Measurements from ENCODE around the gene PLD2. TPM values are rescaled to one million over a fixed set of nuclear protein-coding genes. Genes with fewer than 3 reads are reported as not detected.

The PLD2 gene
- total RNA-seq, 1 donor = 19.9 TPM

GRCh38 chr17:4785311-4786105 is 21.4 kb upstream of the PLD2 start:
- H3K4me3 ChIP-seq (ENCODE audit: insufficient read depth, low read length) = peak overlapping the region; percentile 62
- no peaks in the 10 kb centered on the region for H4K20me1 ChIP-seq (ENCODE audit: insufficient read depth, low read length)
- H3K4me1 ChIP-seq (ENCODE audit: insufficient read depth, low read length) = peaks cover 28% of the 10 kb centered on the region
- no peaks in the 10 kb centered on the region for H3K9me3 ChIP-seq (ENCODE audit: low read depth, low read length)
- H2AFZ ChIP-seq (ENCODE audit: low read length) = peak overlapping the region; percentile 78
- no peak for DNase-seq (ENCODE audit: insufficient read length, low spot score, missing footprints)
- TF ChIP-seq, protein P1, sequence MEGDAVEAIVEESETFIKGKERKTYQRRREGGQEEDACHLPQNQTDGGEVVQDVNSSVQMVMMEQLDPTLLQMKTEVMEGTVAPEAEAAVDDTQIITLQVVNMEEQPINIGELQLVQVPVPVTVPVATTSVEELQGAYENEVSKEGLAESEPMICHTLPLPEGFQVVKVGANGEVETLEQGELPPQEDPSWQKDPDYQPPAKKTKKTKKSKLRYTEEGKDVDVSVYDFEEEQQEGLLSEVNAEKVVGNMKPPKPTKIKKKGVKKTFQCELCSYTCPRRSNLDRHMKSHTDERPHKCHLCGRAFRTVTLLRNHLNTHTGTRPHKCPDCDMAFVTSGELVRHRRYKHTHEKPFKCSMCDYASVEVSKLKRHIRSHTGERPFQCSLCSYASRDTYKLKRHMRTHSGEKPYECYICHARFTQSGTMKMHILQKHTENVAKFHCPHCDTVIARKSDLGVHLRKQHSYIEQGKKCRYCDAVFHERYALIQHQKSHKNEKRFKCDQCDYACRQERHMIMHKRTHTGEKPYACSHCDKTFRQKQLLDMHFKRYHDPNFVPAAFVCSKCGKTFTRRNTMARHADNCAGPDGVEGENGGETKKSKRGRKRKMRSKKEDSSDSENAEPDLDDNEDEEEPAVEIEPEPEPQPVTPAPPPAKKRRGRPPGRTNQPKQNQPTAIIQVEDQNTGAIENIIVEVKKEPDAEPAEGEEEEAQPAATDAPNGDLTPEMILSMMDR (IDR thresholded peaks at IDR 0.05; ENCODE audit: extremely low read depth, low read depth, low read length) = no peak
- no peaks in the 10 kb centered on the region for H3K79me2 ChIP-seq (ENCODE audit: insufficient read depth, low read length)
- H3K27me3 ChIP-seq (ENCODE audit: insufficient read depth, low read length) = peaks cover 32% of the 10 kb centered on the region
- H3K4me2 ChIP-seq (ENCODE audit: insufficient read depth, low read length) = peak overlapping the region; percentile 77
- no peak overlapping the region for H3K27ac ChIP-seq (ENCODE audit: low read depth, low read length)
- no peaks in the 10 kb centered on the region for H3K36me3 ChIP-seq (ENCODE audit: insufficient read depth, low read length)

DNA sequence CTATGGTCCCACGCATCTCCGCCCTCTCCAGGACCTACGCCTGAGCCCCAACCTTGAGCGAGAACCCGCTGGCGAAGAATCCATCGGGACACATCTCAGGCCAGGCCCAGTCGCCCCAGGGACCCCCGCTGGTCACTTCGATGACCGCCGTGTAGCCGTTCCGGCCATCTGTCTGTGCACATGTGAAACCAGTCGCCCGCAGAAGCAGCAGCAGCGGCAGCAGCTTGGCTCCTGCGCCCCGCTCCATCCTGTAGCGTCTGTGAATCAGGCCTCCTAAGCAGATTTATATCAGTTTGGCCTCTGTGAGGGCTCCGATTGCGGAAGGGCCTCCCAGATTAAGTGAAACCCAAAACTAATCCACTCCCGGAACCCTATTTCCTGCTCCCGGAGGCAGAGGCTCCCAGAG is 20.8 kb upstream of the PLD2 start, which contains the start of gene VMO1:
Gene VMO1 (minus strand): TSS at position 259 of the 406 bp plus-strand sequence. CDS start 12 bp downstream, at position 247.
- peak within 1 kb of the TSS; percentile 64 for H3K4me3 ChIP-seq (ENCODE audit: insufficient read depth, low read length)
- peak; percentile 93 for DNase-seq (ENCODE audit: insufficient read length, low spot score, missing footprints)
- TF ChIP-seq, protein P1 (IDR thresholded peaks at IDR 0.05; ENCODE audit: extremely low read depth, low read depth, low read length) = no peak
- peak within 1 kb of the TSS; percentile 78 for H2AFZ ChIP-seq (ENCODE audit: low read length)
- peak within 1 kb of the TSS; percentile 77 for H3K4me2 ChIP-seq (ENCODE audit: insufficient read depth, low read length)
- no peaks in the 10 kb centered on the region for H3K9me3 ChIP-seq (ENCODE audit: low read depth, low read length)
- no peaks in the 10 kb centered on the region for H3K36me3 ChIP-seq (ENCODE audit: insufficient read depth, low read length)
- no peaks in the 10 kb centered on the region for H3K79me2 ChIP-seq (ENCODE audit: insufficient read depth, low read length)
- no peak within 1 kb of the TSS for H3K27ac ChIP-seq (ENCODE audit: low read depth, low read length)
- no peaks in the 10 kb centered on the region for H4K20me1 ChIP-seq (ENCODE audit: insufficient read depth, low read length)
- peaks cover 31% of the 10 kb centered on the region for H3K27me3 ChIP-seq (ENCODE audit: insufficient read depth, low read length)
- H3K4me1 ChIP-seq (ENCODE audit: insufficient read depth, low read length) = peaks cover 30% of the 10 kb centered on the region

DNA sequence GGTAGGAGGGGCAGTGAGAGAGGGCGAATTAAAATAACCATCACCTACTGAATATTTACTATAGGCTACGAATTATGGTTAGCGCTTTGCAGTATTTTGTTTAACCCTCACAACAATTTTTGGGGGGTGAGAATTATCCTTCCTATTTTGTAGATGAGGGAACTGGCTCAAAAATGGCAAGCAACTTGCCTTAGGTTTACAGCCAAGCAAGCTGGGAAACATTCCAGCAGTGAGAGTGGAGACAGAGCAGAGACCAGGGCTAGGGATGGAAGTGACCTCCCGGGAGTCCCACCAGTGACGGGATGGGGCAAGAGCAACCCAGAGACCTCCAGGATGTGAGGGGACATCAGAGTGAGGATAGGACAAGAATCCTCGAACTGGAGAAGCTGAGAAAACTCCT is 20.4 kb upstream of the PLD2 start:
- DNase-seq (ENCODE audit: insufficient read length, low spot score, missing footprints) = peak; percentile 82
- peak overlapping the region; percentile 78 for H2AFZ ChIP-seq (ENCODE audit: low read length)
- H3K36me3 ChIP-seq (ENCODE audit: insufficient read depth, low read length) = no peaks in the 10 kb centered on the region
- no peaks in the 10 kb centered on the region for H3K79me2 ChIP-seq (ENCODE audit: insufficient read depth, low read length)
- no peaks in the 10 kb centered on the region for H3K9me3 ChIP-seq (ENCODE audit: low read depth, low read length)
- H4K20me1 ChIP-seq (ENCODE audit: insufficient read depth, low read length) = no peaks in the 10 kb centered on the region
- no peak overlapping the region for H3K27ac ChIP-seq (ENCODE audit: low read depth, low read length)
- peak overlapping the region; percentile 77 for H3K4me2 ChIP-seq (ENCODE audit: insufficient read depth, low read length)
- peaks cover 31% of the 10 kb centered on the region for H3K27me3 ChIP-seq (ENCODE audit: insufficient read depth, low read length)
- H3K4me3 ChIP-seq (ENCODE audit: insufficient read depth, low read length) = peak overlapping the region; percentile 62
- H3K4me1 ChIP-seq (ENCODE audit: insufficient read depth, low read length) = peaks cover 30% of the 10 kb centered on the region
- TF ChIP-seq, protein P1 (IDR thresholded peaks at IDR 0.05; ENCODE audit: extremely low read depth, low read depth, low read length) = no peak

- Histone ChIP-seq H4K20me1 (ENCODE audit: insufficient read depth, low read length) (no peaks in the 10 kb centered on the region), H3K36me3 (ENCODE audit: insufficient read depth, low read length) (no peaks in the 10 kb centered on the region), H3K4me3 (ENCODE audit: insufficient read depth, low read length) (no peak overlapping the region), H3K27ac (ENCODE audit: low read depth, low read length) (no peak overlapping the region), H3K27me3 (ENCODE audit: insufficient read depth, low read length) (peaks cover 26% of the 10 kb centered on the region), H3K9me3 (ENCODE audit: low read depth, low read length) (no peaks in the 10 kb centered on the region), H3K4me1 (ENCODE audit: insufficient read depth, low read length) (peaks cover 30% of the 10 kb centered on the region), H2AFZ (ENCODE audit: low read length) (no peak overlapping the region), H3K79me2 (ENCODE audit: insufficient read depth, low read length) (no peaks in the 10 kb centered on the region), H3K4me2 (ENCODE audit: insufficient read depth, low read length) (peak overlapping the region; percentile 82)
- TF ChIP-seq, protein P1 (IDR thresholded peaks at IDR 0.05; ENCODE audit: extremely low read depth, low read depth, low read length) = no peak
- peak; percentile 83 for DNase-seq (ENCODE audit: insufficient read length, low spot score, missing footprints)
Observed at GRCh38 chr17:4788159-4788806, 18.7 kb upstream of the PLD2 start.

Data from osteoblast (primary cell).